HUES48 (cell line): Measurements from ENCODE around the gene CHSY1.
A peak's percentile ranks its signal among the peaks of the same experiment; 100 is the strongest.

ENCODE experiments used
- H3K27ac ChIP-seq: one replicate; pipeline ENCODE4 v1.7.0; 2013; ENCODE audit warnings: low read depth, low read length, inconsistent platforms
- H3K27me3 ChIP-seq: 2 replicates; pipeline ENCODE4 v1.6.1; 2013; ENCODE audit warnings: mild to moderate bottlenecking, low read length; ENCODE audit not compliant: control insufficient read depth, insufficient read depth
- H3K36me3 ChIP-seq: 2 replicates; pipeline ENCODE4 v1.6.1; 2013; ENCODE audit warnings: low read length; ENCODE audit not compliant: control insufficient read depth, insufficient read depth
- H3K4me1 ChIP-seq: 2 replicates; pipeline ENCODE4 v1.6.1; 2013; ENCODE audit warnings: mild to moderate bottlenecking, low read length; ENCODE audit not compliant: control insufficient read depth, insufficient read depth
- H3K4me3 ChIP-seq: 2 replicates; pipeline ENCODE4 v1.5.1; 2013; ENCODE audit warnings: mild to moderate bottlenecking, low read depth, low read length
- H3K9ac ChIP-seq: 2 replicates; pipeline ENCODE4 v1.6.1; 2013; ENCODE audit warnings: mild to moderate bottlenecking, low read depth, low read length, moderate library complexity
- H3K9me3 ChIP-seq: 2 replicates; pipeline ENCODE4 v1.6.1; 2013; ENCODE audit warnings: low read length; ENCODE audit not compliant: control insufficient read depth, insufficient read depth

CHSY1 gene

DNA sequence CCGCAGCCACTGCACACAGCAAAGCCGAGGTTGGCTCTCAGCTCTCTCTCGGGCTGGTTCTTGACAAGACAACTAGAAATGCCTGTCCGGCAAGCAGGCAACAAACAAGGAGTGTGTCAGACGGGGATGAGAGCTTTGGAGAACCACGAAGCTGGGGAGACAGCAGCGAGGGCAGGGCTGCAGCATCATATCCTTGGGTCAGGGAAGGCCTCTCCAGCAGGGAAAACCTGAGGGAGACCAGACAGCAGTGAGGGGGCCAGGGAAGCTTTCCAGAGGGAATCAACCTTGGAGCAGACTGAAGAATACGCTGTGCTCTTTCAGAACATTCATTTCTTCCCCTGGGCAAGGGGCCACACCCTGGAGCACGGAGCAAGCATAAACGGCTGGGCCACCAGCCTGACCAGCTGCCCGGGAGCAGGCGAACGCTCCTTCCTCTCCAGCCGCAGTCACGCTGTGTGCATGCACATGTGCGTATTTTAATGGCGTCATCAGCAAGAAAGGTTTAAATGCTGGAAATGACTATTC, 58.7 kb downstream of the CHSY1 start:
- Histone ChIP-seq H3K27me3 (no peaks in the 10 kb centered on the region), H3K9ac (no peak overlapping the region), H3K4me3 (no peak overlapping the region), H3K27ac (no peak overlapping the region), H3K4me1 (peaks cover 57% of the 10 kb centered on the region), H3K36me3 (no peaks in the 10 kb centered on the region), H3K9me3 (no peaks in the 10 kb centered on the region)

DNA sequence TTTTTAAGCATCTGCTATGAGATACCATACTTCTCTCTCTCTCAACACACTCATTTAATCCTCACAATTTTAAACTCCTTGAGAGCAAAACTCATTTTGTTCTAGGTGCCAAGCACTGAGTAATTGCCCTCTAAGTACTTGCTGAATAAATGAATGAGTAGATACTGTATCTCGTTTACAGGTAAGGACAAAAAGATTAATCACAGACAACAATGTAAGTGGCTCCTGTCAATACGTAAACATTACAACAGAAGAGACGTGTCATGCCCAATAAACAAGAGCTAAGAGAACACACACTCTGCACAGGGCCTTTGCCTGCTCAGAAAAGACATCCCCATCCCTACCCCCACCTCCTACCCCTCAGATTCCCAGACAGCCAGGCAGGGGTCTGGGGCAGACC, 59.8 kb downstream of the CHSY1 start:
- Histone ChIP-seq H3K9ac (no peak overlapping the region), H3K9me3 (no peaks in the 10 kb centered on the region), H3K4me1 (peaks cover 59% of the 10 kb centered on the region), H3K27me3 (no peaks in the 10 kb centered on the region), H3K27ac (no peak overlapping the region), H3K4me3 (no peak overlapping the region), H3K36me3 (no peaks in the 10 kb centered on the region)

DNA sequence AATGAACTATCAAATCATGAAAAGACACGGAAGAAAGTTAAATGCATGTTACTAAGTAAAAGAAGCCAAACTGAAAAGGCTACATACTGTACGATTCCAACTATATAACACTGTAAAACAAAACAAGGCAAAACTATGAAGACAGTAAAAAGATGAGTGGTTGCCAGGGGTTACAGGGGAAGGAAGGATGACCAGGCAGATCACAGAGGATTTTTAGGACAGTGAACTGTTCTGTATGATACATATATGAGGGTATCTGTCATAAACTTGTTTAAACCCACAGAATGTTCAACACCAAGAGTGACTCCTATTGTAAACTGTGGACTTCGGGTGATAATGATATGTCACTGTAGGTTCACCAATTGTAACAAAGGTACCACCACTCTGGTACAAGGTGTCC, 60.6 kb downstream of the CHSY1 start:
- Histone ChIP-seq H3K4me3 (no peak overlapping the region), H3K4me1 (peaks cover 59% of the 10 kb centered on the region), H3K36me3 (no peaks in the 10 kb centered on the region; the same call in 1 of the 2 replicates), H3K27ac (no peak overlapping the region), H3K27me3 (no peaks in the 10 kb centered on the region), H3K9me3 (no peaks in the 10 kb centered on the region), H3K9ac (no peak overlapping the region)

DNA sequence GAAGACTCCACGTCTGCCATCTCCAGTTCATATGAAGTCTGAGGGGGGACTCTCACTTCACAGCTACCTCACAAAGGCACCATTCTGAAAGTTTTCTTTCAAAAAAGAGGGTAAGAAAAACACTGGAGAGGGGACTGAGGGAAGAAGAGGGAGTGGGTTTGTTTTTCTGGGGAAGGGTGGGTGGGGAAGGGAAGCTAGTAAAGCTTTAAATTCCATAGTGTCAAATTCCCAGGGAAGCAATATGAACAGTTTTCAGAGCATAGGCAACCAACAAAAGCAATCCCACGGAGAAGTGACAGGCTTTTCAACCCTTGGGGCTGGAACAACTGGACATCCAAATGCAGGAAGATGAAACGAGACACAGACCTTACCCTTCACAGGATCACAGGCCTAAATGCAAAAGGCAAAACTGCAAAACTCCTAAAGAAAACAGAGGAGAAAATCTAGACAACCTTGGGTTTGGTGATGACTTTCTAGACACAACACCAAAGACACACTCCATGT, 61.7 kb downstream of the CHSY1 start:
- H3K27ac ChIP-seq, result no peak overlapping the region
- H3K27me3 ChIP-seq, result no peaks in the 10 kb centered on the region
- H3K36me3 ChIP-seq, result no peaks in the 10 kb centered on the region; the same call in 1 of the 2 replicates
- H3K4me1 ChIP-seq, result peaks cover 59% of the 10 kb centered on the region
- H3K4me3 ChIP-seq, result no peak overlapping the region
- no peaks in the 10 kb centered on the region for H3K9me3 ChIP-seq
- no peak overlapping the region for H3K9ac ChIP-seq

DNA sequence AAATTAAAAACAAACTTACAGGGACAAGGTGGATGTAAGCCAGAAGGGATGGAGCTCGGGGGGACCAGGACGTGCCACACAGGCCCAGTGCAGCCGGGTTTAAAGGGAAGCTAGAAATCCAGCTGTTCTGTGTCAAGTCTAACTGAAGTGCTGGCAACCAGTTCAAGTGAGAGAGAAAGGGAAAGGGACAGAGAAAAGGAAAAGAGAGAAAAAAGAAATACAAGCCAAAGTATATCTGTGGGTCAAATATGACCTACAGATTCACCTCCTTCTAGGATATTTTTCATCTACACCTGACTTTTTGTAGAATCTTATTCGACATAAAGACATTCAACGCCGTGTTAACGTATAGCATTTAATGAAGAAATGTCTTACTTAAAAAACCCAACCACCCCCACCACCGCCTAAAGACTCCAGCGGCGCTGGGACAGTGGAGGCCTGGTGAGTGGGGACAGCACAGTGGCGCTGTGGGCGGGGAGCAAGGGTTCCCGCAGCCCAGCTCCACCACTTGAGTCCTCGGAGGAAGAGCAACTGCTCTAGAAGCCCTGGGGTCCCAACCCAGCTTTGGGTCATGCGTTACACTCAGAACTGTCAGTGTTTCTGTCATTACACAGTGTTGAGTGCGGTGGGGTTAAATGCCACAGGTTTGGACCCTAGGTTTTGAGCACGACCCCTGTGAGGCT, 62.3 kb downstream of the CHSY1 start:
- peaks cover 58% of the 10 kb centered on the region for H3K4me1 ChIP-seq
- H3K36me3 ChIP-seq, result no peaks in the 10 kb centered on the region; the same call in 1 of the 2 replicates
- no peaks in the 10 kb centered on the region for H3K27me3 ChIP-seq
- no peaks in the 10 kb centered on the region for H3K9me3 ChIP-seq
- no peak overlapping the region for H3K27ac ChIP-seq
- no peak overlapping the region for H3K9ac ChIP-seq
- no peak overlapping the region for H3K4me3 ChIP-seq

DNA sequence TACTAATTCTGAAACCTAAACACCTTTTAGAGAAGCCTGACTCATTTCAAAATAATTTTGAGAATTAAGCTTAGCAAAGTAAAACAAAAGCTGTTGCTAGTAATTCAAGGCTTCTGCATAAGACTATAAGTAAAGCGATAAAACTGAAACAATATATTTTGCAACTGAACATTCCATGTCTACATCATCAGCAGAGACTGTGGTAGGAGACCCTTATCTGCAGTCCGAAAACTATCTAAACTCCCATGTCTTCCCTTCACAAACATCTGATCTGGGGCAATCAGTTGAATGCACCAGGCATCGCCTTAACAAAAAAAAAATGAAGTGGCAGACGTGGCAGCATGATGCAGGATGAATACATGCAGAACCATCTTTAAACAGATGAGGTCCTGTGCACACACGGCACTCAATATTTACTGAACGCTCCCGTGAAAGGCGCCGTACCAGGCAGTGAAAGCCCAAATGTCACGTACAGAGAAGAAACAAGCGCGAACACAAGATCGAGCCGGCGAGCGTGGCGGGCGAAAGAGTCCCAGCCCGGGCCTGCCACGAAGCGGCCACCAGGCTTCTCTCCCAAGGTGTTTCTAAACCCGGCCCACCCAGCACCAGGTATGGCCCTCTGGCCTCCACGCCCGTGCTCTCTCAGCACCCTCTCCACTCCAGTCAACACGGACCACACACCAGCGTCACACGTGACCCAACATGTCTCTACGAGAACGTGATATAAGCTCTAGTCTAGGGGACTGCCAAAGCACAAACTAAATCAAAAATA, 63.0 kb downstream of the CHSY1 start:
- Histone ChIP-seq H3K9me3 (no peaks in the 10 kb centered on the region), H3K36me3 (no peaks in the 10 kb centered on the region; the same call in 1 of the 2 replicates), H3K27me3 (no peaks in the 10 kb centered on the region), H3K9ac (no peak overlapping the region), H3K4me1 (peaks cover 50% of the 10 kb centered on the region), H3K4me3 (no peak overlapping the region), H3K27ac (peak overlapping the region; percentile 29)

DNA sequence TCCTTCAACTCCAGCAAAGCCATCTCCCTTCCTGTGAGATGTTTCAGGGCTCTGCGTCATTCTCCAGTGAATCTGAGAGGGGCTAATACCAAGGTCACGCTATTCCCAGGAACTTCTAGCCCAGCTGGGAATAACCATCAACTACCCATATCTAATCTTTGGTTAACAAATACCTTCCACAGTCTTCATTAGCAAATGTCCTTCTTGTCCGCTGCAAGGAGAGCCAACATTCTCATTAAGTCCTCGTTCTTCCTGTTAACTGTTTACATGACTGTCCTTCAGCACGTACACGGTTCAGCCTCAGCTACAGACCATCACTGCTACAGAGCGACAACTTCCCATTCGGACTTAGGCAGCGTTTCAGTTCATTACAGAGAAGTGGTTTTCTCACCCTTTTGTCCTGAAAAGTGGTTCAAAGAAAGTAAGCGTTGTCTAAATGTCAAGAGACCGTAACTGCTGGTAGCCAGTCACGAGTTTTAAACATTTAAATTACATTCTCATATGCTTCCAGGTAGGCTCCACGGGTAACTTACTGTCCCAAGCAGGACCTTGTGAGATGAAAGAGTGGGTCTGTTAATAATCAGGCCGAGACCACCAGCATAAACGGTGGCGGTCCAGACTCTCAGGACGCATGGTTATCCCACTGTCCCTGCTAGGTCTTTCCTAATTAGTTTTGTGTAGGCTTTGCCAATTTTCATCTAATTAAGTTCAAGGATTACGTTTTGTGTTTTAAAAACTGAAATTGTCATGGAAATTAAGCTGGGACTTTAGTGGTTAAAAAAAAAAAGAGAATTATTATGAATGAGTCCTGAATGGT, 63.8 kb downstream of the CHSY1 start:
- no peaks in the 10 kb centered on the region for H3K27me3 ChIP-seq
- no peak overlapping the region for H3K9ac ChIP-seq
- peak overlapping the region; percentile 67 for H3K27ac ChIP-seq

DNA sequence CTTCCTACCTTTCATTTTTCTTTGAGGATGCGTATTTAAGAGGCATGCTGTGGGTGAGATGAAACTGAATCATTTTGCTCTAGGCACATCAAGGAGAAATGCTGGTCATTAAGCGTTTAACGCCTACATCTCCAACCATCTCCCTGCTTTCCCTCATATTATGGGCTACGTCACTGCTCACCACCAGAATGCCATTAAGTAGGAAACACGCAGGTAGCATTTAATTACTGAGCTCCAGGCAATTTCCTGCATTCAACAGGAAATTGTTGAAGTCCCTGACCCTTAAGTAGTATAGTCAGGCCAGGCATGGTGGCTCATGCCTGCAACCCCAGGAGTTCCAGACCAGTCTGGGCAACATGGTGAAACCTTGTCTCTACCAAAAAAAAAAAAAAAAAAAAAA, 66.1 kb downstream of the CHSY1 start:
- H3K9ac ChIP-seq, result no peak overlapping the region
- H3K4me1 ChIP-seq, result peaks cover 29% of the 10 kb centered on the region
- H3K9me3 ChIP-seq, result no peaks in the 10 kb centered on the region
- peaks cover 9% of the 10 kb centered on the region for H3K36me3 ChIP-seq
- no peak overlapping the region for H3K27ac ChIP-seq
- H3K27me3 ChIP-seq, result no peaks in the 10 kb centered on the region
- H3K4me3 ChIP-seq, result no peak overlapping the region

More for the DNA sequence above, 63.8 kb downstream of the CHSY1 start:
- H3K9me3 ChIP-seq, result no peaks in the 10 kb centered on the region
- peaks cover 2% of the 10 kb centered on the region for H3K36me3 ChIP-seq
- peaks cover 42% of the 10 kb centered on the region for H3K4me1 ChIP-seq
- no peak overlapping the region for H3K4me3 ChIP-seq

DNA sequence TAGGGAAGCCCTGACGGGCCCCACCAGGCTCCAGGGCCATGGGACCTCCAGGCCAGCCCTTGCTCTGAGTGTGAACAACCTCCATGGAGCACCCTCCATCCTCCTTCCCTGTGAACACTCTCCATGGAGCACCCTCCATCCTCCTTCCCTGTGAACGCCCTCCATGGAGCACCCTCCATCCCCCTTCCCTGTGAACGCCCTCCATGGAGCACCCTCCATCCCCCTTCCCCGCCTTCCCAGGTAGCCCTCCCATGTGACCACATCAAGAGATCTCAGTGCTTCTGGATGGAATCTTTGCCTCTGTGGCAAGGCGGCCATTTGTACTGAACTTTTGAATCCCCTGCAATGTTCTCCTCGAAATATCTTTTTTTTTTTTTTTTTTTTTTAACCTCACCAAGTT, 66.5 kb downstream of the CHSY1 start:
- H3K9me3 ChIP-seq, result no peaks in the 10 kb centered on the region
- H3K36me3 ChIP-seq, result peaks cover 9% of the 10 kb centered on the region
- H3K27me3 ChIP-seq, result no peaks in the 10 kb centered on the region
- H3K4me1 ChIP-seq, result peaks cover 25% of the 10 kb centered on the region
- no peak overlapping the region for H3K9ac ChIP-seq
- H3K27ac ChIP-seq, result no peak overlapping the region
- no peak overlapping the region for H3K4me3 ChIP-seq

DNA sequence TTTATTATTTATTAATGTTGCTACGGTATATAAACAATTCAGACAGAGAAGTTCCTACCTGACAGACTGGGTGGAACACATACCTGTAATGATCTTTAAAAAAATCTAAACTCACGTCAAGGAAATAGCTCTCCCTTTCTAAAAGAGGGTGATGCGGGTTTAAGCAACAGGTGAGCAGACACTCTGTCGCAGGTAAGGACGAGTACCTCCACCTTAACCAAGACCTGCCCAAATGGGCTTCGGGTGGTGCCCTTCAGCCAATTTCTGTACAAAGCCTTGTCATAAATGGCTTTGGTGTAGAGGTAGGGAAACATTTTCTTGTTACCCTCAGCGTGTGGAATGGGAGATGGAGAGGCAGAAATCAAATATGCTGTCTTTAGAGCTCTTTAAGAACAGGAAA, 67.0 kb downstream of the CHSY1 start:
- H3K4me3 ChIP-seq, result no peak overlapping the region
- H3K9ac ChIP-seq, result no peak overlapping the region
- no peaks in the 10 kb centered on the region for H3K9me3 ChIP-seq
- H3K27ac ChIP-seq, result no peak overlapping the region
- H3K4me1 ChIP-seq, result peaks cover 23% of the 10 kb centered on the region
- peaks cover 9% of the 10 kb centered on the region for H3K36me3 ChIP-seq
- no peaks in the 10 kb centered on the region for H3K27me3 ChIP-seq
